Measurements from ENCODE around the gene ITGB6.

The ITGB6 gene

GRCh38 chr2:160203422-160203821 is 3.4 kb upstream of the ITGB6 start:
- TF ChIP-seq, protein P1, sequence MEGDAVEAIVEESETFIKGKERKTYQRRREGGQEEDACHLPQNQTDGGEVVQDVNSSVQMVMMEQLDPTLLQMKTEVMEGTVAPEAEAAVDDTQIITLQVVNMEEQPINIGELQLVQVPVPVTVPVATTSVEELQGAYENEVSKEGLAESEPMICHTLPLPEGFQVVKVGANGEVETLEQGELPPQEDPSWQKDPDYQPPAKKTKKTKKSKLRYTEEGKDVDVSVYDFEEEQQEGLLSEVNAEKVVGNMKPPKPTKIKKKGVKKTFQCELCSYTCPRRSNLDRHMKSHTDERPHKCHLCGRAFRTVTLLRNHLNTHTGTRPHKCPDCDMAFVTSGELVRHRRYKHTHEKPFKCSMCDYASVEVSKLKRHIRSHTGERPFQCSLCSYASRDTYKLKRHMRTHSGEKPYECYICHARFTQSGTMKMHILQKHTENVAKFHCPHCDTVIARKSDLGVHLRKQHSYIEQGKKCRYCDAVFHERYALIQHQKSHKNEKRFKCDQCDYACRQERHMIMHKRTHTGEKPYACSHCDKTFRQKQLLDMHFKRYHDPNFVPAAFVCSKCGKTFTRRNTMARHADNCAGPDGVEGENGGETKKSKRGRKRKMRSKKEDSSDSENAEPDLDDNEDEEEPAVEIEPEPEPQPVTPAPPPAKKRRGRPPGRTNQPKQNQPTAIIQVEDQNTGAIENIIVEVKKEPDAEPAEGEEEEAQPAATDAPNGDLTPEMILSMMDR (IDR thresholded peaks at IDR 0.05; ENCODE audit: low read depth, low read length, missing control alignments): no peak
- H3K4me3 ChIP-seq (ENCODE audit: low read depth, low read length): no peak overlapping the region
- DNase-seq: no peak
- H3K36me3 ChIP-seq (replicated peaks): no peaks in the 10 kb centered on the region
- in situ Hi-C loops (cut with HindIII; ENCODE audit: low pct_ligation_motif_present, low sequenced_read_pairs): no loop called here
- no peaks in the 10 kb centered on the region for H3K27me3 ChIP-seq (replicated peaks)
- H3K27ac ChIP-seq: no peak overlapping the region

- Histone ChIP-seq H3K4me3 (ENCODE audit: low read depth, low read length) (no peak overlapping the region), H3K27ac (no peak overlapping the region), H3K27me3 (replicated peaks) (no peaks in the 10 kb centered on the region), H3K36me3 (replicated peaks) (no peaks in the 10 kb centered on the region)
- TF ChIP-seq, protein P1 (IDR thresholded peaks at IDR 0.05; ENCODE audit: low read depth, low read length, missing control alignments): no peak
- in situ Hi-C loops (cut with HindIII; ENCODE audit: low pct_ligation_motif_present, low sequenced_read_pairs): no loop called here
- no peak for DNase-seq
These were observed 2.9 kb upstream of the ITGB6 start for GRCh38 chr2:160203007-160203406.

DNA sequence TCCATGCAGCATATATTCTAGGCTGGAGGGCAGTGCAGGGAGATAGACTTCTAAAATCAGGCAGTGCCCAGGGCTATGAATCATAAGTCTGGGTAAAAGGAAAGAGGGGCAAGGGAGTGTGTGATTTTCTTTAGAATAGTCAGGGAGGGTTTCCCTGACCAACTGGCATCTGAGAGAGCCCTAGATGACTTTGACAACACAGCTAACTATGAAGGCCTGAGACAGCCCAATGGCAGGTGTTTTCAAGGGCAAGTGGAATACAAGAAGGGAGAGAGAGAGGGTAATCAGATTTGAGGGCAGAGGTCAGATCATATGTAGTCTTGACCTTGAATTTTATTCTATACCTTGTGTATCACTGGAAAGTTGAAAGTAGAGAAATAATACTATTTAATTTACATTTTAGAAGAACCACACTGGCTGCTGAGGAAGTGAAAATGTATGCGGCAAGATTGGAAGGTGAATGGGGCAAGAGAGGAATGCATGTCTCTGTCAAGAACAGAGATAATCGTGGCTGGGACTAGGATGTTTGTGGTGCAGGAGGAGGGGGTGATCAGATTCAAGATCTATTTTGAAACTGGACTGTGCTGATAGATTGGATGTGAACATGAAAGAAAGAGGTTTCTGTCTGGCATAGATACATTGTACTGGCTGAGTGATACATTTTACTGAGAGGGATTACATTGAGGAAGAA is 1.9 kb upstream of the ITGB6 start:
- no peaks in the 10 kb centered on the region for H3K27me3 ChIP-seq (replicated peaks)
- no peaks in the 10 kb centered on the region for H3K36me3 ChIP-seq (replicated peaks)
- no peak overlapping the region for H3K4me3 ChIP-seq (ENCODE audit: low read depth, low read length)
- H3K27ac ChIP-seq: no peak overlapping the region
- TF ChIP-seq, protein P1 (IDR thresholded peaks at IDR 0.05; ENCODE audit: low read depth, low read length, missing control alignments): no peak
- in situ Hi-C loops (cut with HindIII; ENCODE audit: low pct_ligation_motif_present, low sequenced_read_pairs): no loop called here
- DNase-seq: no peak

- no peak for DNase-seq
- no peak overlapping the region for H3K4me3 ChIP-seq (ENCODE audit: low read depth, low read length)
- no peaks in the 10 kb centered on the region for H3K36me3 ChIP-seq (replicated peaks)
- in situ Hi-C loops (cut with HindIII; ENCODE audit: low pct_ligation_motif_present, low sequenced_read_pairs): no loop called here
- TF ChIP-seq, protein P1 (IDR thresholded peaks at IDR 0.05; ENCODE audit: low read depth, low read length, missing control alignments): no peak
- H3K27me3 ChIP-seq (replicated peaks): no peaks in the 10 kb centered on the region
- H3K27ac ChIP-seq: no peak overlapping the region
These were observed 849 bp upstream of the ITGB6 start for GRCh38 chr2:160200921-160201320.

DNA sequence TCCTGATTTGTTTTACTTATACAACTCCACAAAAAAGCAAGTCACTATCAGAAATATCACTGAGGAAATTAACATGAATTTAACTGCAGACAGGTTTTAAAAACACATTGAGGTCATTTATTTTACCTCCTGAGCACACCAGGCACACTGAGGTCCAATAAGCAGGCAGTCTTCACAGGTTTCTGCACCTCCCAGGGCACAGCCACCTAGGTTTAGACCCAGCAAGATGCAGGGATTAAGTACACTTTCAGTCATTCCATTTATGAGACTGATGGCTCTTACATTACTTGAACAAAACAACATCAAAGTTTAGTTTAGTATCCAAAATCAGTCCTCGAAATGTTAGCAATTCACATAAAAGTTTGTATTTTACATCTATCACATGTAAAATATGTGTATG is 1.0 kb downstream of the ITGB6 start:
- H3K4me3 ChIP-seq (ENCODE audit: low read depth, low read length): no peak overlapping the region
- no peak overlapping the region for H3K27ac ChIP-seq
- H3K36me3 ChIP-seq (replicated peaks): no peaks in the 10 kb centered on the region
- TF ChIP-seq, protein P1 (IDR thresholded peaks at IDR 0.05; ENCODE audit: low read depth, low read length, missing control alignments): no peak
- no peak for DNase-seq
- no peaks in the 10 kb centered on the region for H3K27me3 ChIP-seq (replicated peaks)
- in situ Hi-C loops (cut with HindIII; ENCODE audit: low pct_ligation_motif_present, low sequenced_read_pairs): no loop called here

DNA sequence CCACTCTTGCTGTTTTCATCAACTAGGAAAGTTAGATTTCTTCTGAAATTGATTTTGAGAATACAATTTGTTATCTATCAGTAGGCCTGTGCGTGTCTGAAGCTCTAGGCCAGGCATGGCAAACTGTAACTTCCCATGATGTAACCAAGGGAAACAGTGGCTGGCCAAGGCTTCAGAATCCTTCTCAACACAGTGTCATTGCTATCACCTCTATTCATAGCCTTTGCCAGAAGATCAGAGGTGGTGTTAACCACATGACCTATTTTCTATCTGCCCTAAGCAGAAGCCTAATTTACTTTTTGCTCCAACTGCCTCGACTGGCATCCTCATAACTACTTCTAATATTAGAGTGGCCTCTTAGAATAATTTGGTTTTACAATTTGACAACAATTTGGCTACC is 2.5 kb downstream of the ITGB6 start:
- TF ChIP-seq, protein P1 (IDR thresholded peaks at IDR 0.05; ENCODE audit: low read depth, low read length, missing control alignments): no peak
- Histone ChIP-seq H3K4me3 (ENCODE audit: low read depth, low read length) (no peak overlapping the region), H3K36me3 (replicated peaks) (no peaks in the 10 kb centered on the region), H3K27me3 (replicated peaks) (no peaks in the 10 kb centered on the region), H3K27ac (no peak overlapping the region)
- no peak for DNase-seq
- in situ Hi-C loops (cut with HindIII; ENCODE audit: low pct_ligation_motif_present, low sequenced_read_pairs): no loop called here
